Ovary (tissue), 9 donors: ENCODE measurements around the gene ARHGAP22. TPM values are rescaled to one million over a fixed set of nuclear protein-coding genes. Genes with fewer than 3 reads are reported as not detected.

ENCODE experiments used
- DNase-seq, 5 donors: peaks; one replicate each; pipeline ENCODE4 v3.0.0-alpha.2; 2019 to 2020
- H3K27ac ChIP-seq, 2 donors: fragments of 200-600 bp; one replicate each; pipeline versions ENCODE4 v1.5.1 to v1.8.0; 2019 to 2022
- H3K27me3 ChIP-seq: fragments of 200-600 bp; one replicate; pipeline ENCODE4 v1.8.0; 2022
- H3K36me3 ChIP-seq: fragments of 200-600 bp; sonication (generic); one replicate; pipeline ENCODE4 v1.5.1; 2019
- H3K4me1 ChIP-seq: one replicate; pipeline ENCODE4 v1.8.1; 2013; ENCODE audit warnings: mild to moderate bottlenecking, moderate library complexity; ENCODE audit not compliant: insufficient read depth
- H3K4me3 ChIP-seq: fragments of 200-600 bp; sonication (generic); one replicate; pipeline ENCODE4 v1.5.1; 2017
- H3K9me3 ChIP-seq, 2 donors: fragments of 200-600 bp in 1 of 2; sonication (generic) in 1 of 2; one replicate each; pipeline versions ENCODE4 v1.5.1 to v1.8.1; 2013 to 2019; ENCODE audit warnings: mild to moderate bottlenecking in 1 of 2, moderate library complexity in 1 of 2
- EP300 ChIP-seq: sonication (generic); formaldehyde crosslinking; IDR thresholded peaks from one replicate; pipeline ENCODE4 v1.6.1; 2017; ENCODE audit warnings: antibody characterized with exemption
- POLR2A ChIP-seq: fragments of 450-650 bp; IDR thresholded peaks from one replicate; pipeline ENCODE4 v1.6.1; 2017; ENCODE audit warnings: antibody characterized with exemption, mild to moderate bottlenecking, moderate library complexity
- WGBS, 3 donors: extraction: QIAGEN DNeasy Blood & Tissue Kit in 1 of 3; methylation state at CpG; one replicate each; pipeline versions ENCODE4 v1.1.5 to v1.1.7; 2013 to 2017; 5-methylcytosine and 5-hydroxymethylcytosine counted together
- intact Hi-C, 4 donors: fragments of 100-400 bp; cut with DNase I; formaldehyde crosslinking; loops; one replicate each; pipeline versions ENCODE4 v1.11.0 to v1.15.1; 2022 to 2023
- polyA plus RNA-seq, 2 donors: library from polyadenylated mRNA; stranded (reverse); fragments of 200-250 nt in 1 of 2; fragments of 350-450 nt in 1 of 2; fragmentation: Illumina TruSeq in 1 of 2; extraction: RNeasy Lipid Tissue Mini Kit (QIAGEN cat#74804) in 1 of 2; gene quantifications; one replicate each; pipeline ENCODE4 v1.2.3, GENCODE V29; 2013 to 2014
- total RNA-seq, 7 donors: library from RNA; depleted of rRNA in 2 of 7; stranded (reverse); fragments of >200 nt in 2 of 7; fragmentation: NEBNext Ultra II Directional in 3 of 7; extraction: Animal tissue kit (Norgen Biotek cat#: 25700) in 3 of 7; gene quantifications; one replicate each; pipeline versions ENCODE4 v1.1.0 to v1.2.4, GENCODE V29; 2016 to 2023
- TF ChIP-seq, protein P1 (sequence below), 3 donors: fragments of 450-650 bp in 2 of 3; fragments of 200-600 bp in 1 of 3; IDR thresholded peaks; one replicate each; pipeline versions ENCODE4 v1.5.1 to v1.8.0; 2016 to 2022; ENCODE audit warnings: antibody characterized with exemption in 3 of 3, mild to moderate bottlenecking in 1 of 3
- donor health status: DM: no; HTN: no; CAD: no; lungs with moderate emphysema.
- donor health status: DM: no; HTN: no; CAD: no.
- donor health status: Bipolar disorder and iron deficiency.
- donor health status: DM: yes; HTN: yes; CAD: no.
- donor health status: DM: no; HTN: no; CAD: no.
- donor health status: DM: yes; HTN: yes; CAD: no.

Gene ARHGAP22
- total and polyA plus RNA-seq, 9 donors, result 3.9 to 14.3 (median 5.7) TPM

DNA sequence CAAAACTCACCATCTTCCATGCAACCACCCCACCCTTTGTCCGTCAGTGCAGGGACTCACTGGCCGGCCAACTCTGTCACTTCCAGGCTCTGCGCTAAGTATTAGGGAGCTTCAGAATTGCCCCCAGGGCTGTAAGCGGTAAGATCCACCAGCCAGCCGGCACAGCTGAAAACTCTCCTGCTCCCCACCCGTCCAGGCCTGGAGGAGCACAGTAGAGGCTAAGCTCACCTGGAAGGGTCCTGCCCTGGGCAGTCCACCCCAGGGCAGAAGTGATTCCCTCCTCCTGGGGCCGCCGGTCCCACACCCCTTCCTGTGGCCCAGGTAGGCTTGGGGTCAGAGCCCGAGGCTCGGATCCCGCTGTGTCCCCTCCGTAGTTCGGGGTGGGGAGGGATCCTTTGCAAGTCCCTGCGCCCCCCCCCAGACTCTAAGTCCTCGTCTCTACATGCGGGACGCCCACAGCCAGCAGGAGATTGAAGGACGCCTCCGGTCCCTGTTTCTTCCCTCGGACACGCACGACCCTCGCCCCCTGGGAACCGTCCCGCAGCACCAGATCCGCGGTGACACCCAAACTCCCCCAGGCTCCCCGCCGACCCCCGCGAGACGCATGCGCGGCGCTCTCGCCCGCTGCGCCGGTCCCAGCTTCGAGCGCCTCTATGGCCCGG lies 138.9 kb downstream of the ARHGAP22 start:
- H3K9me3 ChIP-seq, result no peaks in the 10 kb centered on the region
- no peak overlapping the region for H3K27ac ChIP-seq
- DNase-seq, result peak in 3 of 5 donors; percentile 26 to 35 (median 31)
- H3K36me3 ChIP-seq, result no peaks in the 10 kb centered on the region
- no peak overlapping the region for H3K4me3 ChIP-seq
- H3K4me1 ChIP-seq, result peaks cover 35% of the 10 kb centered on the region
- intact Hi-C loops, result no loop called here
- 57 to 72% (median 60%) methylated on average over 34 to 42 of the region's 42 CpGs for WGBS, 3 donors
- TF ChIP-seq POLR2A (no peak), EP300 (no peak)
- TF ChIP-seq, protein P1, sequence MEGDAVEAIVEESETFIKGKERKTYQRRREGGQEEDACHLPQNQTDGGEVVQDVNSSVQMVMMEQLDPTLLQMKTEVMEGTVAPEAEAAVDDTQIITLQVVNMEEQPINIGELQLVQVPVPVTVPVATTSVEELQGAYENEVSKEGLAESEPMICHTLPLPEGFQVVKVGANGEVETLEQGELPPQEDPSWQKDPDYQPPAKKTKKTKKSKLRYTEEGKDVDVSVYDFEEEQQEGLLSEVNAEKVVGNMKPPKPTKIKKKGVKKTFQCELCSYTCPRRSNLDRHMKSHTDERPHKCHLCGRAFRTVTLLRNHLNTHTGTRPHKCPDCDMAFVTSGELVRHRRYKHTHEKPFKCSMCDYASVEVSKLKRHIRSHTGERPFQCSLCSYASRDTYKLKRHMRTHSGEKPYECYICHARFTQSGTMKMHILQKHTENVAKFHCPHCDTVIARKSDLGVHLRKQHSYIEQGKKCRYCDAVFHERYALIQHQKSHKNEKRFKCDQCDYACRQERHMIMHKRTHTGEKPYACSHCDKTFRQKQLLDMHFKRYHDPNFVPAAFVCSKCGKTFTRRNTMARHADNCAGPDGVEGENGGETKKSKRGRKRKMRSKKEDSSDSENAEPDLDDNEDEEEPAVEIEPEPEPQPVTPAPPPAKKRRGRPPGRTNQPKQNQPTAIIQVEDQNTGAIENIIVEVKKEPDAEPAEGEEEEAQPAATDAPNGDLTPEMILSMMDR (IDR thresholded peaks at IDR 0.05), result no peak
- no peaks in the 10 kb centered on the region for H3K27me3 ChIP-seq

- Histone ChIP-seq H3K36me3 (no peaks in the 10 kb centered on the region), H3K27ac (peak overlapping the region in 1 of 2 donors; percentile 27), H3K27me3 (no peaks in the 10 kb centered on the region), H3K9me3 (no peaks in the 10 kb centered on the region), H3K4me3 (no peak overlapping the region), H3K4me1 (peaks cover 27% of the 10 kb centered on the region)
- TF ChIP-seq, protein P1 (IDR thresholded peaks at IDR 0.05), result no peak
- no peak for TF ChIP-seq POLR2A
- TF ChIP-seq EP300, result no peak
- peak in 3 of 5 donors; percentile 23 to 48 (median 44) for DNase-seq
- intact Hi-C loops, result no loop called here
- WGBS, 3 donors, result 53 to 57% (median 54%) methylated on average over 21 to 27 of the region's 27 CpGs
These were observed 139.8 kb downstream of the ARHGAP22 start for GRCh38 chr10:48464871-48465736.

GRCh38 chr10:48464121-48464870 lies 140.6 kb downstream of the ARHGAP22 start:
- Histone ChIP-seq H3K36me3 (no peaks in the 10 kb centered on the region), H3K27ac (peak overlapping the region in 1 of 2 donors; percentile 27), H3K9me3 (no peaks in the 10 kb centered on the region), H3K27me3 (no peaks in the 10 kb centered on the region), H3K4me3 (no peak overlapping the region), H3K4me1 (peaks cover 23% of the 10 kb centered on the region)
- DNase-seq, result peak in 3 of 5 donors; percentile 30 to 36 (median 31)
- TF ChIP-seq POLR2A, result no peak
- TF ChIP-seq, protein P1 (IDR thresholded peaks at IDR 0.05), result no peak
- TF ChIP-seq EP300, result no peak
- 79% methylated on average over 9 of the region's 9 CpGs for WGBS, 3 donors
- intact Hi-C loops, result no loop called here

- Histone ChIP-seq H3K36me3 (no peaks in the 10 kb centered on the region), H3K9me3 (no peaks in the 10 kb centered on the region), H3K27me3 (no peaks in the 10 kb centered on the region), H3K4me1 (peaks cover 21% of the 10 kb centered on the region), H3K27ac (peak overlapping the region in 1 of 2 donors; percentile 27), H3K4me3 (no peak overlapping the region)
- peak in 4 of 5 donors; percentile 24 to 47 (median 38) for DNase-seq
- intact Hi-C loops, result no loop called here
- TF ChIP-seq EP300 (no peak), POLR2A (no peak)
- TF ChIP-seq, protein P1 (IDR thresholded peaks at IDR 0.05), result no peak
- WGBS, 3 donors, result 42 to 53% (median 52%) methylated on average over 8 of the region's 8 CpGs
These were observed 141.4 kb downstream of the ARHGAP22 start for GRCh38 chr10:48463318-48464003.
